ENCODE measurements around the gene BANF2. TPM values are rescaled to one million over a fixed set of nuclear protein-coding genes. Genes with fewer than 3 reads are reported as not detected.

The BANF2 gene
- total RNA-seq, 1 donor from 2014 or later: not detected

DNA sequence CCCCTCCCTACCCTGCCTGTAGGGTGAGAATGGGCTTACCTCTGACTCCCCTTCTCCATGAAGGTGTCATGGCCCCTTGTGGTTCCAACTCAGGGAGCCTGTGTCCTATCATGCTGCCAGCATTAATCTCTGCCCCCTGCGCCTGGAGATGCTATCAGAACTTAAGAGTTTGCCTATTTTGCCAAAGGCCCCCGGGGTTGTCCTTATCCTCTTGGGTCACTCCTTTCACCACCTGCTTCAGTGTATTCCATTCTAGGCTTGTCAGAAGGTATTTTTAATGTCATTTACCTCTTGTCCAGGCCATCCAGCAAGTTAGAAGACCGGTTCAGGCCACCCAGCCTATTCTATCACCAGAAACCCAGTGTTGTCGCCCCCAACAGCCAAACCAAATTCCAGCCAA lies 28.2 kb upstream of the BANF2 start:
- Histone ChIP-seq H3K4me1 (no peaks in the 10 kb centered on the region), H3K9me3 (ENCODE audit: low read depth) (no peaks in the 10 kb centered on the region), H3K4me3 (no peak overlapping the region), H3K36me3 (no peaks in the 10 kb centered on the region), H2AFZ (replicated peaks) (no peak overlapping the region), H3K4me2 (no peak overlapping the region), H4K20me1 (ENCODE audit: low read depth) (peaks cover 21% of the 10 kb centered on the region), H3K9ac (no peak overlapping the region), H3K79me2 (ENCODE audit: low read depth) (peaks cover 30% of the 10 kb centered on the region), H3K27ac (no peak overlapping the region), H3K27me3 (no peaks in the 10 kb centered on the region), H3F3A (ENCODE audit: low read depth) (no peaks in the 10 kb centered on the region)
- Mint-ChIP-seq H3K4me3 (no peak overlapping the region), H3K27ac (no peak overlapping the region), H3K27me3 (ENCODE audit: insufficient read depth, low read depth) (no peaks in the 10 kb centered on the region), H3K4me1 (no peaks in the 10 kb centered on the region), H3K36me3 (peaks cover 22% of the 10 kb centered on the region), H3K9me3 (no peaks in the 10 kb centered on the region)
- TF ChIP-seq, protein P1, sequence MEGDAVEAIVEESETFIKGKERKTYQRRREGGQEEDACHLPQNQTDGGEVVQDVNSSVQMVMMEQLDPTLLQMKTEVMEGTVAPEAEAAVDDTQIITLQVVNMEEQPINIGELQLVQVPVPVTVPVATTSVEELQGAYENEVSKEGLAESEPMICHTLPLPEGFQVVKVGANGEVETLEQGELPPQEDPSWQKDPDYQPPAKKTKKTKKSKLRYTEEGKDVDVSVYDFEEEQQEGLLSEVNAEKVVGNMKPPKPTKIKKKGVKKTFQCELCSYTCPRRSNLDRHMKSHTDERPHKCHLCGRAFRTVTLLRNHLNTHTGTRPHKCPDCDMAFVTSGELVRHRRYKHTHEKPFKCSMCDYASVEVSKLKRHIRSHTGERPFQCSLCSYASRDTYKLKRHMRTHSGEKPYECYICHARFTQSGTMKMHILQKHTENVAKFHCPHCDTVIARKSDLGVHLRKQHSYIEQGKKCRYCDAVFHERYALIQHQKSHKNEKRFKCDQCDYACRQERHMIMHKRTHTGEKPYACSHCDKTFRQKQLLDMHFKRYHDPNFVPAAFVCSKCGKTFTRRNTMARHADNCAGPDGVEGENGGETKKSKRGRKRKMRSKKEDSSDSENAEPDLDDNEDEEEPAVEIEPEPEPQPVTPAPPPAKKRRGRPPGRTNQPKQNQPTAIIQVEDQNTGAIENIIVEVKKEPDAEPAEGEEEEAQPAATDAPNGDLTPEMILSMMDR (IDR thresholded peaks at IDR 0.05): no peak
- TF ChIP-seq EZH2 (IDR thresholded peaks at IDR 0.05): no peak
- no peak for TF ChIP-seq EZH2phosphoT487 (IDR thresholded peaks at IDR 0.05)
- DNase-seq (ENCODE audit: low spot score): no peak

DNA sequence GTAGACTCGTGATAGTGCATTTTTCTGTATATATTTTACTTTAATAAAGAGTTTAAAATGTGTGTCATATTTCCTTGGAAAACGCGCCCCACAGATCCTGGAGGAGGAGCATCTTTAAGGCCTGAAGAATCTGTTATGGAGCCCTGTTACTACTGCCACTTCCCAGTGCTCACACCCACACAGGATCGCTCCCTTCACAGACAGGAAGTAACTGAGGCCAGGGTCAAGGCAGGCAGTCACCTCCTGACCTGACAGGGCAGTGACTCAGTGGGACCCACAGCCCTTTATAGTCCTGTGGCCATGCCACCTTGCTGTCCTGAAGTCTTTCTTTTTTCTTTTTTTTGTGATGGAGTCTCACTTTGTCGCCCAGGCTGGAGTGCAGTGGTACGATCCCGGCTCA lies 26.7 kb upstream of the BANF2 start:
- Histone ChIP-seq H3K4me1 (no peaks in the 10 kb centered on the region), H3K36me3 (no peaks in the 10 kb centered on the region), H3F3A (ENCODE audit: low read depth) (no peaks in the 10 kb centered on the region), H3K9me3 (ENCODE audit: low read depth) (no peaks in the 10 kb centered on the region), H4K20me1 (ENCODE audit: low read depth) (peaks cover 23% of the 10 kb centered on the region), H3K27ac (no peak overlapping the region), H3K4me2 (no peak overlapping the region), H3K4me3 (no peak overlapping the region), H3K9ac (no peak overlapping the region), H2AFZ (replicated peaks) (no peak overlapping the region), H3K27me3 (no peaks in the 10 kb centered on the region), H3K79me2 (ENCODE audit: low read depth) (peaks cover 38% of the 10 kb centered on the region)
- Mint-ChIP-seq H3K36me3 (peaks cover 22% of the 10 kb centered on the region), H3K27ac (no peak overlapping the region), H3K4me3 (no peak overlapping the region), H3K27me3 (ENCODE audit: insufficient read depth, low read depth) (no peaks in the 10 kb centered on the region), H3K9me3 (no peaks in the 10 kb centered on the region), H3K4me1 (no peaks in the 10 kb centered on the region)
- TF ChIP-seq EZH2phosphoT487 (IDR thresholded peaks at IDR 0.05) (no peak), EZH2 (IDR thresholded peaks at IDR 0.05) (no peak)
- TF ChIP-seq, protein P1 (IDR thresholded peaks at IDR 0.05): no peak
- DNase-seq (ENCODE audit: low spot score): no peak

- Mint-ChIP-seq H3K9me3 (no peaks in the 10 kb centered on the region), H3K27ac (no peak overlapping the region), H3K4me1 (peaks cover 6% of the 10 kb centered on the region), H3K27me3 (ENCODE audit: insufficient read depth, low read depth) (peaks cover 4% of the 10 kb centered on the region), H3K36me3 (peaks cover 18% of the 10 kb centered on the region), H3K4me3 (no peak overlapping the region)
- no peak overlapping the region for H3K9ac ChIP-seq
- no peak overlapping the region for H3K4me3 ChIP-seq
- no peak overlapping the region for H2AFZ ChIP-seq (replicated peaks)
- peaks cover 3% of the 10 kb centered on the region for H3F3A ChIP-seq (ENCODE audit: low read depth)
- peaks cover 7% of the 10 kb centered on the region for H3K4me1 ChIP-seq
- H3K36me3 ChIP-seq: no peaks in the 10 kb centered on the region
- no peaks in the 10 kb centered on the region for H3K27me3 ChIP-seq
- no peak for DNase-seq (ENCODE audit: low spot score)
- H3K4me2 ChIP-seq: no peak overlapping the region
- peaks cover 54% of the 10 kb centered on the region for H3K79me2 ChIP-seq (ENCODE audit: low read depth)
- TF ChIP-seq EZH2 (IDR thresholded peaks at IDR 0.05): no peak
- TF ChIP-seq, protein P1 (IDR thresholded peaks at IDR 0.05): no peak
- TF ChIP-seq EZH2phosphoT487 (IDR thresholded peaks at IDR 0.05): no peak
- no peaks in the 10 kb centered on the region for H3K9me3 ChIP-seq (ENCODE audit: low read depth)
- peaks cover 37% of the 10 kb centered on the region for H4K20me1 ChIP-seq (ENCODE audit: low read depth)
- no peak overlapping the region for H3K27ac ChIP-seq
Measured at GRCh38 chr20:17674722-17675518, 24.8 kb upstream of the BANF2 start.
